Adipocyte (in vitro differentiated cells): ENCODE measurements around the gene GPR179.
A peak's percentile ranks its signal among the peaks of the same experiment; 100 is the strongest.
"Not testable (repeated sequence)": the region's sequence is repeated elsewhere in the genome, so short reads cannot be mapped to it uniquely, and the experiment has no call there.

Source experiments
- DNase-seq: peaks from one replicate; pipeline ENCODE4 v3.0.0-alpha.2; 2015; ENCODE audit warnings: low read depth
- H3K27me3 ChIP-seq: replicated peaks from 2 replicates; pipeline ENCODE4 v1.7.0; 2013; ENCODE audit warnings: mild to moderate bottlenecking, low read length, moderate library complexity; ENCODE audit not compliant: control insufficient read depth, insufficient read depth
- H3K36me3 ChIP-seq: 2 replicates; pipeline ENCODE4 v1.7.0; 2013; ENCODE audit warnings: low read length, mild to moderate bottlenecking, moderate library complexity; ENCODE audit not compliant: control insufficient read depth, insufficient read depth, severe bottlenecking
- H3K4me1 ChIP-seq: 2 replicates; pipeline ENCODE4 v1.7.0; 2013; ENCODE audit warnings: mild to moderate bottlenecking, low read length, moderate library complexity; ENCODE audit not compliant: control insufficient read depth, insufficient read depth
- H3K4me3 ChIP-seq: 2 replicates; pipeline ENCODE4 v1.7.0; 2013; ENCODE audit warnings: mild to moderate bottlenecking, low read length, moderate library complexity
- H3K9ac ChIP-seq: 2 replicates; pipeline ENCODE4 v1.7.0; 2013; ENCODE audit warnings: mild to moderate bottlenecking, low read length, moderate library complexity
- H3K9me3 ChIP-seq: 2 replicates; pipeline ENCODE4 v1.7.0; 2013; ENCODE audit warnings: mild to moderate bottlenecking, low read length, moderate library complexity; ENCODE audit not compliant: control insufficient read depth

GPR179 gene

GRCh38 chr17:38295602-38296365 lies 48.0 kb downstream of the GPR179 start:
- H3K9ac ChIP-seq, result peak overlapping the region; percentile 66
- peak overlapping the region; percentile 63 for H3K4me3 ChIP-seq
- not testable (repeated sequence) for H3K36me3 ChIP-seq, H3K9me3 ChIP-seq, DNase-seq, H3K4me1 ChIP-seq, H3K27me3 ChIP-seq

GRCh38 chr17:38289760-38290159 lies 54.0 kb downstream of the GPR179 start:
- H3K4me1 ChIP-seq, H3K9me3 ChIP-seq, H3K4me3 ChIP-seq, DNase-seq, H3K36me3 ChIP-seq, H3K27me3 ChIP-seq, H3K9ac ChIP-seq: not testable (repeated sequence)

- H3K9me3 ChIP-seq, H3K27me3 ChIP-seq, H3K4me1 ChIP-seq, H3K9ac ChIP-seq, H3K4me3 ChIP-seq, H3K36me3 ChIP-seq: not testable (repeated sequence)
- peak; percentile 56 for DNase-seq
Observed at GRCh38 chr17:38288217-38288827, 55.4 kb downstream of the GPR179 start.

- H3K36me3 ChIP-seq, H3K9me3 ChIP-seq, H3K9ac ChIP-seq, H3K4me1 ChIP-seq, H3K4me3 ChIP-seq, H3K27me3 ChIP-seq: not testable (repeated sequence)
- peak; percentile 83 for DNase-seq
Observed at GRCh38 chr17:38286501-38287091, 57.2 kb downstream of the GPR179 start.

- not testable (repeated sequence) for H3K9ac ChIP-seq, H3K36me3 ChIP-seq, H3K27me3 ChIP-seq, H3K4me1 ChIP-seq, H3K9me3 ChIP-seq, H3K4me3 ChIP-seq
- peak; percentile 39 for DNase-seq
Observed at GRCh38 chr17:38285994-38286393, 57.8 kb downstream of the GPR179 start.
